Thyroid gland (tissue), 4 donors: ENCODE data around the gene GLIS1. TPM values are rescaled to one million over a fixed set of nuclear protein-coding genes. Genes with fewer than 3 reads are reported as not detected.

Experiments
- DNase-seq, 2 donors: peaks; one replicate each; pipeline ENCODE4 v3.0.0-alpha.2; 2019
- H3K27ac ChIP-seq, 3 donors: fragments of 200-600 bp; sonication (generic); 1 replicate in 2 of 3; 2 replicates in 1 of 3; pipeline ENCODE4 v1.5.1; 2016 to 2019; ENCODE audit warnings: mild to moderate bottlenecking in 1 of 3, moderate library complexity in 1 of 3
- H3K27me3 ChIP-seq: fragments of 200-600 bp; sonication (generic); one replicate; pipeline ENCODE4 v1.5.1; 2019
- H3K36me3 ChIP-seq, 2 donors: fragments of 200-600 bp; sonication (generic); one replicate each; pipeline ENCODE4 v1.5.1; 2016 to 2019
- H3K4me1 ChIP-seq, 2 donors: fragments of 200-600 bp; sonication (generic); one replicate each; pipeline ENCODE4 v1.5.1; 2017 to 2019
- H3K4me3 ChIP-seq, 3 donors: fragments of 200-600 bp; sonication (generic); replicated peaks in 1 of 3; 1 replicate in 2 of 3; 2 replicates in 1 of 3; pipeline ENCODE4 v1.5.1; 2016; ENCODE audit warnings: mild to moderate bottlenecking in 1 of 3
- H3K9me3 ChIP-seq: fragments of 200-600 bp; sonication (generic); one replicate; pipeline ENCODE4 v1.5.1; 2017
- POLR2A ChIP-seq, 2 donors: fragments of 450-650 bp; IDR thresholded peaks; one replicate each; pipeline ENCODE4 v1.6.1; 2017; ENCODE audit warnings: antibody characterized with exemption in 2 of 2, mild to moderate bottlenecking in 2 of 2, moderate library complexity in 1 of 2
- WGBS, 2 donors: methylation state at CpG; one replicate each; pipeline ENCODE4 v1.1.5; 2017; 5-methylcytosine and 5-hydroxymethylcytosine counted together
- intact Hi-C: fragments of 100-400 bp; cut with DNase I; formaldehyde crosslinking; loops from one replicate; pipeline ENCODE4 v1.15.1; 2023
- total RNA-seq, 4 donors: library from RNA; depleted of rRNA; stranded (reverse); fragments of >200 nt; gene quantifications; one replicate each; pipeline ENCODE4 v1.2.3, GENCODE V29; 2016
- TF ChIP-seq, protein P1 (sequence below), 6 experiments: fragments of 200-600 bp in 3 of 6; fragments of 450-650 bp in 3 of 6; sonication (generic) in 3 of 6; IDR thresholded peaks; one replicate each; pipeline ENCODE4 v1.5.1; 2016 to 2019; ENCODE audit warnings: antibody characterized with exemption in 6 of 6, mild to moderate bottlenecking in 2 of 6, inconsistent platforms in 1 of 6, moderate library complexity in 1 of 6

The GLIS1 gene
- total RNA-seq, 4 donors from 2014 or later: 0.29 TPM; not detected in 3

DNA sequence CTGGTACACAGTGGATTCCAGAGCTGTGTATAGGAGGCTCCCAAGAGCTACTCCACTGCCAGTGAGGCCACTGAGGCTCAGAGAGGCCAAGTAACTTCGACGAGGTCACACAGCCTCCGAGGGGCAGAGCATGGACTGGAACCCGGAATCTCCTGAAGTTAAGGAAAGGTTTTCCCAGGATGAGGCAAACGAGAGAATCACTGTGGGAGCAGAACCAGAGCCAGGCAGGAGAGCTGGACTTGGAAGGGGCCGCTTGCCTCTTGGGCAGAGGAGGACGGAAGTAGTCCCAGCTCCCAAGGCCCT, 52.0 kb downstream of the GLIS1 start:
- DNase-seq: no peak
- intact Hi-C loops: no loop called here

DNA sequence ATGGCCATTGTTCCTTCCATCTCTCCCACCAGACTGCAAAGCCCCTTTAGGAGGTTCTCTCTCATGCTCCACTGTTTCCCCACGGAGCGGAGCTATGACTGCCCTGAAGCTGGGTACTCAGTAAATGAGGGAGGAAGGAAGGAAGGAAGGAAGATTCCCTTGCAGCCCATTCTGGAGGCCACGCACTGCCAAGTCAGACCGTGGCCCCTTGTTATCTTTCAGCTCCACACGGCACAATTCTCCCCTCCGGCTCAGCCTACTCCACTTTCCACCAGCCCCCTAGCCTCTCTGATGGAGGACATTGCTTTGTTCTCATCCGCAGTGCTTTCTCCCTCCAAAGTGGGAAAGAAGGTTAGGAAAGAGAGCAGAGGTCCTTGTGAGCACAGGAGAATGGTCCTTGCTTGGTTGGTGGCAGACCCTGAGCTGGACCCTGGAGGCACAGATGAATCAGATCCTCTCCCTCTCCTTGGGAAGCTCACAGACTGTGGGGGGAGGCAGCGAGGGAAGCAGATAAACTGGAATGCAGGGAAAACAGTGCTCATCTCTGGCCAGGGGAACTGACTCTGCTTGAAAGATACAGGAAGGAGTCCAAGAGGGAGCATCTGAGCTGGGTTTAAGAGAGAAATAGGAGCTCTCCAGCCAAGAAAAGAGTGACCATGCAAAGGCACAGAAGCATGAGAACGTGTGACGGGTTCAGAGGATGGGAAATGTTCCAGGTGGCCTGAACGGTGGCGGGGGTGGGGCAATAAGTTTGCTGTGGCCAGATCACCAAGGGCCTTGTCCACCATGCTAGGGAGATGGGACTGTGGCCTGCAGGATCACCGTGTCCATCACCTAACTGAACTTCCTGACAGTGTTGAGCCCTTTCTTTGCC, 52.6 kb downstream of the GLIS1 start:
- Histone ChIP-seq H3K27ac (no peak overlapping the region), H3K4me3 (no peak overlapping the region), H3K36me3 (no peaks in the 10 kb centered on the region), H3K27me3 (no peaks in the 10 kb centered on the region), H3K9me3 (no peaks in the 10 kb centered on the region), H3K4me1 (peaks cover 0 to 6% of the 10 kb centered on the region in 2 donors)
- WGBS, 2 donors: 52 to 61% methylated on average over 13 of the region's 13 CpGs
- TF ChIP-seq, protein P1, sequence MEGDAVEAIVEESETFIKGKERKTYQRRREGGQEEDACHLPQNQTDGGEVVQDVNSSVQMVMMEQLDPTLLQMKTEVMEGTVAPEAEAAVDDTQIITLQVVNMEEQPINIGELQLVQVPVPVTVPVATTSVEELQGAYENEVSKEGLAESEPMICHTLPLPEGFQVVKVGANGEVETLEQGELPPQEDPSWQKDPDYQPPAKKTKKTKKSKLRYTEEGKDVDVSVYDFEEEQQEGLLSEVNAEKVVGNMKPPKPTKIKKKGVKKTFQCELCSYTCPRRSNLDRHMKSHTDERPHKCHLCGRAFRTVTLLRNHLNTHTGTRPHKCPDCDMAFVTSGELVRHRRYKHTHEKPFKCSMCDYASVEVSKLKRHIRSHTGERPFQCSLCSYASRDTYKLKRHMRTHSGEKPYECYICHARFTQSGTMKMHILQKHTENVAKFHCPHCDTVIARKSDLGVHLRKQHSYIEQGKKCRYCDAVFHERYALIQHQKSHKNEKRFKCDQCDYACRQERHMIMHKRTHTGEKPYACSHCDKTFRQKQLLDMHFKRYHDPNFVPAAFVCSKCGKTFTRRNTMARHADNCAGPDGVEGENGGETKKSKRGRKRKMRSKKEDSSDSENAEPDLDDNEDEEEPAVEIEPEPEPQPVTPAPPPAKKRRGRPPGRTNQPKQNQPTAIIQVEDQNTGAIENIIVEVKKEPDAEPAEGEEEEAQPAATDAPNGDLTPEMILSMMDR (IDR thresholded peaks at IDR 0.05): no peak
- no peak for TF ChIP-seq POLR2A (IDR thresholded peaks at IDR 0.05)
- no peak for DNase-seq
- intact Hi-C loops: no loop called here

More for the DNA sequence above, 52.0 kb downstream of the GLIS1 start:
- 91 to 92% methylated on average over 7 of the region's 7 CpGs for WGBS, 2 donors
- Histone ChIP-seq H3K4me1 (peaks cover 0 to 2% of the 10 kb centered on the region in 2 donors), H3K27ac (no peak overlapping the region), H3K27me3 (no peaks in the 10 kb centered on the region), H3K4me3 (no peak overlapping the region), H3K9me3 (no peaks in the 10 kb centered on the region), H3K36me3 (no peaks in the 10 kb centered on the region)
- no peak for TF ChIP-seq POLR2A (IDR thresholded peaks at IDR 0.05)
- TF ChIP-seq, protein P1 (IDR thresholded peaks at IDR 0.05): no peak

DNA sequence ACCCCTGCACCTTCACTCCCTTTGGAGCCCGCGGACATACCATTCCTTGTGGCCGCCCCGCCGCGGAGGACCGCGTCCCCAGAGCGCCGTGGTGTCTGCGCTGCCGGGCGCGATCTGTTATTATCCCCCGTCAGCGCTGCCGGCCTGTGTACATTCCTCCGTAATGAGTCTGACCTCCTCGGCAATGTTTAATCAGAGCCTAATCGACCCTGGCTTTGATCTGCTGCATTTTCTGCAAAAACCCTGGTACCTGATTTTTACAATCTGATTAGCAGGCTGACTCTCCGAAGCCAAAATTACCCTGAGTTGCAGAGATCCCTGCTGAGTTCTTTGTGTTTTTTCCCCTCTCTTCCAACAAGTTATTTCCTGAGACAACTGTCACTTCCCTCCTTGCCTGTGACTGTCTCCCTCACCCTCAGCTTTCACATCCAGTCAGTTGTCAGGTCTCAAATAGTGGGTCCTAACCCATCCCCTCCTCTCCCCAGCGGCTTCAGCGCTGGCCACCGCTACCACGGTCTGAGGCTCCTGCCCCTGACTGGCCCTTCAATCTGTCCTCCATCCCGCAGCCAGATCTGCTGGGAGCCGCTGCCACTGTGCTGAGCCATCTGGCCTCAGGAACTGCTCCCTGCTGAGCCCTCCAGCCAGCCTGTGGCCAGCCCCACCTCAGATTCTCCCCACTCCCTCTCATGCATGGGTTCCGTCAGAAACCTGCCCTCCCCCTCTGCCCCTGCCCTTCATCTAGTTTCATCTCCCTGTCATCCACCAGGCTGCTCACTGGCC, 53.5 kb downstream of the GLIS1 start:
- TF ChIP-seq, protein P1 (IDR thresholded peaks at IDR 0.05): no peak
- no peak for TF ChIP-seq POLR2A (IDR thresholded peaks at IDR 0.05)
- H3K27ac ChIP-seq: no peak overlapping the region
- peaks cover 0 to 6% of the 10 kb centered on the region in 2 donors for H3K4me1 ChIP-seq
- H3K9me3 ChIP-seq: no peaks in the 10 kb centered on the region
- intact Hi-C loops: no loop called here
- 18 to 22% methylated on average over 19 to 28 of the region's 28 CpGs for WGBS, 2 donors
- no peak overlapping the region for H3K4me3 ChIP-seq
- no peaks in the 10 kb centered on the region for H3K27me3 ChIP-seq
- no peak for DNase-seq
- H3K36me3 ChIP-seq: no peaks in the 10 kb centered on the region

GRCh38 chr1:53684741-53685140, 54.2 kb downstream of the GLIS1 start:
- WGBS, 2 donors: 85 to 91% methylated on average over 1 of the region's 1 CpG
- Histone ChIP-seq H3K36me3 (no peaks in the 10 kb centered on the region), H3K4me3 (no peak overlapping the region), H3K27ac (no peak overlapping the region), H3K9me3 (no peaks in the 10 kb centered on the region), H3K4me1 (peaks cover 0 to 6% of the 10 kb centered on the region in 2 donors), H3K27me3 (no peaks in the 10 kb centered on the region)
- TF ChIP-seq POLR2A (IDR thresholded peaks at IDR 0.05): no peak
- TF ChIP-seq, protein P1 (IDR thresholded peaks at IDR 0.05): no peak
- intact Hi-C loops: loop anchor here (5.0 kb wide), 1 partner anchor 202 kb away; no protein-coding TSS in a partner anchor
- no peak for DNase-seq
